K562 (cell line): ENCODE results near the gene PARP4. TPM values are rescaled to one million over a fixed set of nuclear protein-coding genes. Genes with fewer than 3 reads are reported as not detected.

ENCODE experiments used
- CBFA2T2 ChIP-seq: fragments of 450-650 bp; conservative IDR thresholded peaks from 2 replicates; pipeline ENCODE4 v1.6.1; 2017; ENCODE audit warnings: mild to moderate bottlenecking
- CEBPB ChIP-seq: fragments of 450-650 bp; IDR thresholded peaks from 2 replicates; pipeline ENCODE4 v1.6.1; 2016; ENCODE audit warnings: missing genetic modification characterization, missing compliant biosample characterization
- CEBPZ ChIP-seq: fragments of 150-350 bp; IDR thresholded peaks from 2 replicates; pipeline ENCODE4 v1.6.1; 2014; ENCODE audit warnings: low read depth, mild to moderate bottlenecking, low read length, borderline replicate concordance
- GMEB1 ChIP-seq: fragments of 250-450 bp; sonication (Bioruptor Pico); IDR thresholded peaks from 2 replicates; pipeline ENCODE4 v1.4.0; 2020; ENCODE audit warnings: mild to moderate bottlenecking
- KLF13 ChIP-seq: fragments of 450-650 bp; IDR thresholded peaks from 2 replicates; pipeline ENCODE4 v1.6.1; 2016; ENCODE audit warnings: missing genetic modification characterization, low read depth, mild to moderate bottlenecking, missing compliant biosample characterization, moderate library complexity, borderline replicate concordance
- NFXL1 ChIP-seq: fragments of 450-650 bp; formaldehyde crosslinking; IDR thresholded peaks from 2 replicates; pipeline ENCODE4 v1.4.0; 2021; ENCODE audit warnings: mild to moderate bottlenecking
- OTX1 ChIP-seq: fragments of 450-650 bp; formaldehyde crosslinking; IDR thresholded peaks from 2 replicates; pipeline ENCODE4 v1.4.0; 2022; ENCODE audit warnings: mild to moderate bottlenecking
- RBM25 ChIP-seq: fragments of 200-400 bp; formaldehyde crosslinking; IDR thresholded peaks from 2 replicates; pipeline ENCODE4 v1.6.1; 2018; ENCODE audit warnings: low read length, low read depth, moderate library complexity; ENCODE audit not compliant: severe bottlenecking
- RERE ChIP-seq: sonication (generic); formaldehyde crosslinking; IDR thresholded peaks from 2 replicates; pipeline ENCODE4 v1.8.0; 2023; ENCODE audit warnings: missing genetic modification reagents, mild to moderate bottlenecking, borderline replicate concordance
- SAP30 ChIP-seq: fragments of 200-600 bp; sonication (generic); IDR thresholded peaks from 2 replicates; pipeline ENCODE4 v1.6.1; 2012; ENCODE audit warnings: borderline replicate concordance, low read depth, mild to moderate bottlenecking, moderate library complexity, low read length, control low read depth, inconsistent platforms; ENCODE audit not compliant: insufficient read depth, poor library complexity, severe bottlenecking
- SNRNP70 ChIP-seq: fragments of 200-400 bp; formaldehyde crosslinking; optimal IDR thresholded peaks from 2 replicates; pipeline ENCODE3; 2017; ENCODE audit warnings: low read depth, low read length
- ZBTB33 ChIP-seq: sonication (generic); formaldehyde crosslinking; IDR thresholded peaks from 2 replicates; pipeline ENCODE4 v1.8.1; 2023; ENCODE audit warnings: mild to moderate bottlenecking, missing genetic modification reagents
- ZKSCAN1 ChIP-seq: fragments of 150-350 bp; IDR thresholded peaks from 2 replicates; pipeline ENCODE4 v1.6.1; 2016; ENCODE audit warnings: low read depth, low read length
- ZNF584 ChIP-seq: fragments of 200-800 bp; sonication (Bioruptor generic); IDR thresholded peaks from 2 replicates; pipeline ENCODE4 v1.6.1; 2016; ENCODE audit warnings: low read depth, mild to moderate bottlenecking, missing genetic modification characterization, missing compliant biosample characterization
- polyA plus RNA-seq, 8 experiments: library from polyadenylated mRNA; depleted of rRNA in 4 of 8; stranded (reverse) in 5 of 8; unstranded in 3 of 8; fragments of >200 nt; fragmentation: Nextera tagmentation in 2 of 8; fragmentation: Illumina TruSeq in 1 of 8; extraction: Ambion mirVana in 2 of 8; extraction: Trizol in 1 of 8; gene quantifications; 2 replicates each; pipeline versions ENCODE4 v1.2.1 to v1.2.3, GENCODE V29; 2011 to 2014; ENCODE audit warnings: inconsistent platforms in 1 of 8, missing spikeins in 1 of 8
- total RNA-seq, 7 experiments: library from RNA; depleted of rRNA in 6 of 7; stranded (reverse); fragments of >200 nt in 6 of 7; fragmentation: Illumina TruSeq in 2 of 7; extraction: Trizol in 2 of 7; gene quantifications; 2 replicates each; pipeline versions ENCODE4 v1.2.1 to v1.2.3, GENCODE V29; 2011 to 2021; ENCODE audit warnings: low replicate concordance in 1 of 7

PARP4 gene
- total and polyA plus RNA-seq, 9 of the 15 experiments (the other 6 are each of a cell fraction or from before 2014, with no cell fraction given) = 6.3 to 26.3 (median 18.8) TPM

- TF ChIP-seq ZBTB33 (CRISPR knock-in tag) (no peak), SNRNP70 (no peak), RERE (CRISPR knock-in tag) (no peak), ZKSCAN1 (no peak), CEBPZ (no peak), KLF13 (tag) (no peak), RBM25 (no peak), ZNF584 (CRISPR knock-in tag) (0 out of 2 replicates have a peak, but pooled peaks have one; percentile 20), OTX1 (CRISPR knock-in tag) (no peak), SAP30 (no peak), CBFA2T2 (no peak), CEBPB (tag) (no peak), GMEB1 (no peak), NFXL1 (no peak)
These were observed at the start of gene PARP4 (continued) for GRCh38 chr13:24512197-24512907.
